HG03196 (cell line): ENCODE results near the gene ANKRD44.
A peak's percentile ranks its signal among the peaks of the same experiment; 100 is the strongest.
"Not testable (repeated sequence)": the region's sequence is repeated elsewhere in the genome, so short reads cannot be mapped to it uniquely, and the experiment has no call there.

ENCODE experiments used
- ATAC-seq: cut with Tn5 transposase; IDR thresholded peaks from one replicate; pipeline ENCODE4 v1.9.1; 2021; ENCODE audit not compliant: unreplicated experiment

Gene ANKRD44

DNA sequence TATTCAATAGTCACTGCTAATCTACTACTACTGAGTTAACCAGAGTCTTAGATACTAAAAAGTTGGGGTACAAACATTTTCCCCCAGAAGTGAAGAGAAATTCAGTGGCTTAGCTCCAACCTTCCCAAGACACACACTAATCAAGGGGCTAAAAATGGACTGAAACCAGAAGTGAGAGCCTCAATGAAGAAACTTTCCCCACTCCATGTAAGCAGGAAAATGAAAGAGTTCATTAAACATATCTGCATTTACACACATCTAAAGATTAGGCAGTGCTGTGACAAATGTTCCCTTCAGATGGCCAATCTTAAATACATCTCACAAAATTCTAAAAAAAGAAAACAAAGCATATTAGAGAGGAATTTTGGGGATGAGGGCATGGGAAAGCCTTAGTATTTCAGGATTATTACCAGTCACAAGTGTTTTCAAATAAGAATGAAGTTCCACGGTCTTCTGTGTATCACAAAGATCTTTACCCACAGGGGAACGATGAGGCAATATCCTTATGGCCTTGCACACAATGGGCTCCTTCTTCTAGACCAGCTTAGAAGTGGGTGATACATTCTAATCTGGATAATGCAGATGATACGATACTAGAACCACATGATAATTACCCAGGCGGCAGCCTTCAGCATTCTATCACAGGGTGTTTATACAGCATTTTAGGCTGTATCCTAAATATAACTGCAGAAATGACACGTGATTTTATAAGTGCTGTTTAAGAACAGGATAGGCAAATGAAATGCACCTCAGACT lies 17.1 kb downstream of the ANKRD44 start:
- peak; percentile 50 for ATAC-seq

DNA sequence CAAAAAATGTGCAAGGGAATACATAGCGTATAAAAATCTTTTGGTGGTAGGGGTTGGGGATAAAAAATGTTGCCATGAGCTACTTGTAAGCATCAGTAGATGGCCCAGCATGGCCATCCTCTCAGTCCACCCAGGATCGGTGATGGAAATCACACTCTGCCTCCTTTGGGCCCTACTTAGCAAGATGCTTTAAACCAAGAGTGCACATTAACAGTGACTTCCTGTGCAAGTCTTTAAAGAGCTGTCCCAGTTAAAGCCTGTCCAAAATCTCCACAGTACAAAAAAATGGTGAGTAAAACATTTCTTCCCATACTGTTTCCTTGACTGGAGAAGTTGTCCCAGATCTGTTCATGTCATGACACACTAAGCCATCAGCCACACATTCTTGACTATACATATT lies 18.0 kb downstream of the ANKRD44 start:
- peak; percentile 35 for ATAC-seq

DNA sequence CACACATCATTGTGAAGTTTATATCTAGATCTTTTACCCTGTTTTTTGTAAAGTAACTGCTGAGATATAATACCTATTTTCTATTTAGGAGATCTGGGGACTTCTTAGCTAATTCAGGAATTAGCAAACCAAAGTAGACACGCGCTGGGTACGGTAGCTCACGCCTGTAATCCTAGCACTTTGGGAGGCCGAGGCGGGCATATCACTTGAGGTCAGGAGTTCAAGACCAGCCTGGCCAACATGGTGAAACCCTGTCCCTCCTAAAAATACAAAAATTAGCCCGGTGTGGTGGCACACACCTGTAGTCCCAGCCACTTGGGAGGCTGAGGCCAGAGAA lies 23.0 kb downstream of the ANKRD44 start:
- not testable (repeated sequence) for ATAC-seq

DNA sequence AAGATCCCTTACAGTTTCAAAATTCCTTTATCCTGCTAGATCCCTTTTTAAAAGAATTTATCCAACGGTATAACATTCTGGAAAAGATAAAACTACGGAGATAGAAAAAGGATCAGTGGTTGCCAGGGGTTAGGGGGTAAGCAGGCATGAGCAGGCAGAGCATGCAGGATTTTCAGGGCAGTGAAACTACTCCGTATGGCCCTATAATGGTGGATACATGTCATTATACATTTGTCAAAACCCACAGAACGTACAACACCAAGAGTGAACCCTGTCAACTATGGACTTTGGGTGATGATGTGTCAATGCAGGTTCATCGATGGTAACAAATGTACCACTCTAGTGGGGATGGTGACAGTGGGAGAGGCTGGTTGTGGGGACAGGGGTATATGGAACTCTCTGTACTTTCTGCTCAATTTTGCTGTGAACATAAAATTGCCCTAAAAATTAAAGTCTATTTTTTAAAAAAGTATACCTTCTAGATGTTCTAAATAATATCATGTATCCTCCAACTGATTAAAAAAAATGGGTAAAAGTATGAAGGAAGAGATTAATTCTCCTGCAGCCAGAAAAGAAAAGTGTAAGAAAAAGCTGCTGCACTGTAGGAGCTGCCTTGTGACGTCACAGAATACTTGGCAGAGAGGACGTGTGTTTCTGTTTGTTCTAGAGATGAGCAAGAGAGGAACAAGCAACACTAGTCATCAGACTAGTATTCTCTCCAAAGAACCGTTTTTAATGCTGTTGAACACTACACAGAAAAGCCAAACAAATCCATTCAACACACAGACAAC lies 23.6 kb downstream of the ANKRD44 start:
- peak; percentile 86 for ATAC-seq

DNA sequence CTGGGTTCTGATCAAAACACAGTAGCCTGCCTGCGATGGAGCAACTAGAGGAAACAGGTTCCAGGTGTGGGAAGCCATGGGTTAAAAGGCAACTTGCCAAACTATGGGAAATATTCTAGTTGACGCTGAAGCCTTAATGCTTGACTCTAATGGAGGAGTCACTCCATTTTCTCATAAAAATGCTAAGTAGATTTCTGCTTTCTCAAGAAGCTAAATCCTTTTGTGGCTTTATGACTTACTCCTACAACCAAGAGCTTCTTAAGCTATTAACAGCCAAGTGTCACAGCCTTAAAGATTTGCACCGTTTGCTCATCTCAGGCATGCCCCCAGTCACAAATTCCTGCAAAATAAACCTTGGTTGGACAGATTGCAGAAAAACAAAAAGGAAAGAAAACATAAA lies 25.2 kb downstream of the ANKRD44 start:
- no peak for ATAC-seq

DNA sequence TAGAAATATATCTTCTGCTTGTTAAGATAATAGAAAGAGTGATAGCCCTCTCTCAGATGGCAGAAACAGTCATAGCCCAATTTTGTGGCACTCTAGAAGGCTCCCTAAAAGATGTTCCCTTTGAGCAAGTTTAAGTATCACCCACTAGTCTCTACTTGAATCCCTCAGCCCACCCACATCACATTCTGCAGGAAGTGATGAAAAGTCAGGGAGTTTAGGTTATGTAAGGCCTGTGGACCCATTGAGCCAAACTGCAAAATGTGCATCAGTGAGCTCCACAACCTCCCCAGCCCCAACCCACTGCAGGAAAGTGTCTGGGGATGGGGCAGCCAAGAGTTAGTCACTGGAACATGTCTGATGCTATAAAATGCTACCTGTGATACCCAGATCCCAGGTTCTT lies 25.6 kb downstream of the ANKRD44 start:
- no peak for ATAC-seq

DNA sequence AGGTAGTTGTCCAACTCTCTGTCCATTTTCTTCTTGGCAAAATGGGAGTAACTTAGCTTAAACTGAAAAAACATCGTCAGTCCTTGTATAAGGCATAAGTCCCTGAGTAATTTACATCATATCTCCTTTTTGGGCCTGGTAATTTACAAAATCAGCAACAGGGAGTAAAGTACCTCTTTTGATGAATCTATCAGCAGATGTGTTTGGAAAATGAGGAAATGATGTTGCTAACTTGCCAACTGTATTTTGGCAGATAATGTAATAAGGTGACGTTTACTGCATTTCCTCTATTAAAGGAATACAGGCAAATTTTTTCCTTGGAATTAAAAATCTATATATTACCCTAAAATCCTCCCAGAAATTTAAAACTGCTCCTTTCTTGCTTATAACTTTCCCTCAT lies 29.2 kb downstream of the ANKRD44 start:
- no peak for ATAC-seq

DNA sequence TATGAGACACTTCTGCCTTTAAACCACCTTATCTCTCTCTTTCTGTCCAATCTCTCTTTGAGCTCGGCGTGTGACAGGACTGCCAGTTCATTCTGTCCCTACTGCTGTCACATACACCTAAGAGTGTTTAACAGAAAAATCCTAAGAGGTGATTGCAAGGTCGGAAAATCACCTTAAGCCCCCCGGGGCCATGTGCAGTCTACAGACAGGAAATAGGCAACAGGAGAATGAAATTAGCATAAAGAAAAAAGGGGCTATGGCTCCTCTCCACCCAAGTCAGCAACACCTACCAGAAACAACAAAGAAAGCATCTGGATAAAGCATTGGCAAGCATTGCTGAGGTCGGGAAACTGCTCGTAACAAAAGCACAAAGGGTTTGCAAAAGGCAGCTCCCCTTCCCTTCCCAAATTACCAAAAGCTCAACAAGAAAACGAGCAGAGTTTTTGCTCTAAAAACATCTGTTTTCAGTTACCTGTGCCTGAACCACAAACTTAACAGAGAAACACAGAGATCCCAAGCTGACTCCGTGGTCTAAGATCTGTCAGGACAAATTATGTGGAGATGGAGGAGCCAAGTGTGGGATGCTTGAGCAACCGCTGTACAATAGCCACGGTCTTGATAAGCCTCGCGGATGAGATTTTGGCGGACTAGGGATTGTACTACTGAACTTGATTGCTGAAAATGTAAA lies 30.4 kb downstream of the ANKRD44 start:
- no peak for ATAC-seq

DNA sequence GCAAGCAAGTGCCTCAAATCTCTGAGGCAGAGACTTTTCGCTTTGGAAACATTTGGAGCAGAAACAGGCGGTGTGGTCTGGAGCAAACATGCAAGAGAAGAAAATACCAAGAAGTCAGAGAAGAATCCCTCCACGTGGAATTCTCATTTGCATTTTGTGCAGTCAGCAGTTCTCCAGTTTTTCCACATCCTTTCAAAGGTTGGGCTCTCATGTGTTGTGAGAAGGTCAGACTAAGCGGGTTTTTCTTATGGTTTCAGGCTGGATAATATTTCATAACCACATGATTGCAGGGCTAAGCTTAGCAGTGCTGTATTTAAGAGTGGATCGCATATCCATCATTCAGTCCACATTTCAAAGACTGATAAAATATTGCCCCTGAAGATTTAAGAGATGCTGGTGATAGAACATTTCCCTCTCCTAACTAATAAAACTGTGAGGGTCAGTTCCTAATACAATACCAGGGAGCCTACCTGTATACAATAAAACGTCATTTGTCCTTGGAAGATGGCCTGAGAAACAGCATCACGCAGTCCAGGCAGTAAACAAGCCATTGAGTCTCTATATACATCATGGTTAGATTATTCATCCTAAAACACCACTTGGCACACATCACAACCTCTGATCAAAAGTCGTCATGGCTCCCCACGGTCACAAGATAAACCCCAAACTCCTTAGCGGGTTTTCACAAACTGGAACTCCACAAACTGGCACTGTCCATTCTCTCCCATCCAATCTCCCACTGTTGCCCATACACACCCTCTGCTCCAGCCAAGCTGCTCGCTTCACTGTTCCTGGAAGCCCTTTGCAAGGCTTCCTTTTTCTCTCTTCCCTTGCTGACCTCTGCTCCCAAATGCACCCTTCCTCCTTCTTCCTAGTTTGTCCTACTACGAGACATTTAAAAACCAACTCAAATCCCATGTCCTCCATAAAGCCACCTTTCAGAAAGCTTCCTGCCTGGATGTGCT lies 31.5 kb downstream of the ANKRD44 start:
- ATAC-seq = no peak

DNA sequence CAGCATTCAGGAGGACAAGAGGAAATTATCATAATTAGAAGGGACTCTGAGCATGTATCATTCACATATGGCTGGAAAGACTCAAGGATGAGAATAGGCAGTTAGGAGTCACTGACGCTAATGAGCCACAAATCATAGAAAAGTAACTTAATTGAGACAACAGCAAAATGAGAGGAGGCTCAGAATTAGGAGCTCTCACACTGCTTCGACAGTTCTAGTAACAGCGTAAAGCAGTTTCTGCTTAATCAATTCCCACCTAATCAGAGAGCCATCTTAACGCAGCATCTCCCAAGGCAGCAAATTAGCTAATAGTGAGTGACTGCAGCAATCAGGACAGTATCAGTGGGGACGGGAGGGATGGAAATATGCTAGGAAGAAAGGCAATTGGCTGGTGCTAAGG lies 32.8 kb downstream of the ANKRD44 start:
- ATAC-seq = no peak

DNA sequence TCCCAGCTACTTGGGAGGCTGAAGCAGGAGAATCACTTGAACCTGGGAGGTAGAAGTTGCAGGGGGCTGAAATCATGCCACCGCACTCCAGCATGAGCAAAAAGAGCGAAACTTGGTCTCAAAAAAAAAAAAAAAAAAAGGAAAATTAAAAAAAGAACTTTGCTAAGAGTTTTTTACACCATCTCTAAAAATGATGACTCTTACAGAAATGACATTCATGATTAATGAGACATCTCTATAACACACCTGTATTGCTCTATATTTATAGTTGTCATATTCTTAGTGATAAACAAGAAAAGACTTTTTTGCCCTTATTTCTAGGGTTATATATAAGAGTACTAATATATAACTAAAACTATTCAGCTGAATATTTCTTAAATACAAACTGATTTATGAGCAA lies 34.4 kb downstream of the ANKRD44 start:
- ATAC-seq = no peak

DNA sequence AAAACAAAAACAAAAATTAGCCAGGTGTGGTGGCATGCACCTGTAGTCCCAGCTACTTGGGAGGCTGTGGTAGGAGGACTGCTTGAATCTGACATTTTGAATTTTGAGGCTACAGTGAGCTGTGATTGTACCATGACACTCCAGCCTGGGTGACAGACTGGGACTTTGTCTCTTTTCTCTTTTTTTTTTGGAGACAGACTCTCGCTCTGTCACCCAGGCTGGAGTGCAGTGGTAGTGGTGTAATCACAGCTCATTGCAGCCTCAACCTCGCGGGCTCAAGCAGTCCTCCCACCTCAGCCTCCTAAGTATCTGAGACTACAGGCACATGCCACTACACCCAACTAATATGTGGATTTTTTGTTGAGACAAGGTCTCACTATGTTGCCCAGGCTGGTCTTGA lies 35.6 kb downstream of the ANKRD44 start:
- no peak for ATAC-seq

DNA sequence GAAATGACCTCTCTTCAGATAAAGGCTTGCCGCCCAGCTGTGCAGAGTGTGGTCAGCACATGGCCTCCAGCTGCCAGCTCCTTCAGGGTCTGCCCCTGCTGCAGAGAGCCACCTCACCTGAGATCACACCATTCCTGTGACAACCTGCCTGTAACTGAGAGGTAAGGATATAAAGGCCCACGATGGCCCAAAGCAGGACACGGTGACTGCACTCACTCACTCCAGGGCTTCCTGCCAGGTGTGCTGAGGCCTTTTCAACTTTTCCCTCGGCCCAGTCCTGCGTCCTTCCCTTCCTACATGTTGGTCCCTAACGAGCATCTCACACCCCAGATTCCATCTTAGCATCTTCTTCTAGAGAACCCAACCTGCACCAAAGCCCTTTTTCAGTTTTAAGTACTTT lies 36.2 kb downstream of the ANKRD44 start:
- ATAC-seq = no peak

DNA sequence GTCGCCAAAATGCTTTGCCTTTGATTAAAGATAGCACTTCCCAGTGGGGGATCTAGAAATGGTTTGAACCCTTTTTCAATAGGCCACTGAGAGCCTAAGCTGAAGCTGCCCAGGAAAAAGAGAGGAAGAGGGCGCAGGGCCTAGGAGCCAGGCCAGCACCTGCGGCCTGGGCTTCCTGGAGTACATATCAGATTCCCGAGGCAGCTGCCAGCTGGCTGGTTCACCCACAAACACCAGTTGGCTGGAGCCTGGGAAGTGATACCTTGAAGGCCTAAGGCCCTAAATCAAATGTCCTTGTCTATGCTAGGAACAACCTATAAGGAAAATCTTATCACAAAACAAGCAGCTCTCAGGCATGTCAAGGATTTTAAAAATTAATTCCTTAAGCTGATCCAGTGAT lies 37.1 kb downstream of the ANKRD44 start:
- no peak for ATAC-seq

DNA sequence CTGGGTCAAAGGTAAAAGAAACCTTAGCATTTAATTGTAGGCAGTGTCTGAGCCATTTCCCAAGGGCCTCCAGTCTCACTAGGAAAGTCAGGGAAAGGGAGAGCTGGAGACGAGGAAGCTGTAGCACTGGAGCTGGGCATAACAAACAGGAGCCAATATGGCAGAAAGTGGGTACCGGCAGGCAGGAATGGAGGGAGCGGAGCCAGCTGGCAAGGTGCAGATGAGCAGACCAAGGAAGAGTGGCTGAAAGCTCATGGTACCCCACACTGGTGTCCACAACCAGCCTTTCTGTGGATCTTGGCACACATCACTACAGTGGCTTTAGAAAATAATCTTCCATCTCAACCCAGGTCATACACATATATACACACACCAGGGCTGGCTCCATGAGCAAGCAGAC lies 40.0 kb downstream of the ANKRD44 start:
- ATAC-seq = no peak

DNA sequence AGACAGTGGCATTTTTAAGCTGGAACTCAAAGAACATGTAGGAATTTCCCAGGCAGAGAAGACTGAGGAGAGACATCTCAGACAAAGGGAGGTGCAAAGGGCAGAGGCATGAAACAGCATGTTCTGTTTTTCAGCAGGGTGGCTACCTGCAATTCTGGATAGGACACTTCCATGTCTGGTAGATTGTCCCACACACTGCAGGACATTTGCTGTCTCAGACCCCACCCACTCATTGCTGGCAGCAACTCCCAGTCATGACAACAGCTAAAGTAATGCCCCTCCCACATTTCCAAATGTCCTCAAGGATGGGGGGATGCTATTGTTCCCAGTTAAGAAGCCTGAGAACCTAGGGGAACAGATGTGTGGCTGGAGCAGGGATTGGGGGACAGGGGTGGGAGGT lies 40.8 kb downstream of the ANKRD44 start:
- ATAC-seq = no peak

DNA sequence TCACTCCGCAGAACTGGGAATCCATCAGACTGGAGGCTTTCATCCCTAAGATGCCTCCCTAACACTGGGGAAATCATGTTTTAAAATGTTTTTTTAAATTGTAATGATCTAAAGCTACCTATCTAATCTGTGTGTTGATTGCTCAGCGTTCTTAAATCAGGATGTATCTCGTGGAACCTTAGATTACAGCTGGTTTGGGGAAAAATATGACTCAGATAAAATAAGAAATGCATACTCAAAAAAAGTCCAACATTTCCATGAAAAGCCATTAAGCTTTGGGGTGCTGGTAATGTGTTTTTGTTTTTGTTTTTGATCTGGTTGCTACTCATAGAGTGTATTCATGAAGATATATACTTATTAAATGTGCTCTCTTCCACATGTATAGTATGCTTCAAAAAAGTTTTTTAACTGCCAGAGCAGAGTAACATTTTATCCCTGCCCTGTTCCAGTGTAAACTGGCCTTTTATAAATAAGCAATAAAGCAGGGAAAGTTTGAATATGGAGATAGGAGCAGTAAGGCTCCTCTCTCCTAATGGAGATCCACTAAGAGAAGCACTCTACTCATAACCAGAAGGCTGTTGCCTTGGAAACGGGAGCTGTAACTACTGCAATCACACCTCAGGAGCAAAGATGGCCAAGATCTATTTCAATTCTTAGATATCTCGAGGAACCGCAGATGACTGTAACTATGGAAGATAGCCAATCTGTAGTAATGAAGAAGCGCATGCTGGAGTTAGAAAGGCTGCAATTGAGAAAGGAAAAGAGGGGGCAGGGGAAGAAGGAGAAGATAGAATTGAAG lies 41.6 kb downstream of the ANKRD44 start:
- no peak for ATAC-seq

DNA sequence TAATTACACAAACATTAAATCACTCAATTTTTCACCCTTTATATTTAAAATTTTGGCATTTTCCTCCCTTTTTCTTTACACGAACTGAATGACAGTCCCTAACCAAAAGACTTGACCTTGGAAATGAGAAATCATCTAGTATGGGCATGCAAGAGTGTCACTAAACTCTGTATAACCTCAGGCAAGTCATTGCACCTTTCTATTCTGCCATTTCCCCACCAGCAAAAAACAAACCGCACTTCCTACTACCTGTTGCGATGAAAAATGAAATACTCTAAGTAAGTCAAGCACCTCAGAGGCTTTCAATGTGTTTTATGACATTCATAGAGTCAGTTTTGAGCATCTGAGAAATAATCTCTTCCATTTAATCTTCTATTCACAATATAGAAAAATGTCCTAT lies 44.1 kb downstream of the ANKRD44 start:
- no peak for ATAC-seq

DNA sequence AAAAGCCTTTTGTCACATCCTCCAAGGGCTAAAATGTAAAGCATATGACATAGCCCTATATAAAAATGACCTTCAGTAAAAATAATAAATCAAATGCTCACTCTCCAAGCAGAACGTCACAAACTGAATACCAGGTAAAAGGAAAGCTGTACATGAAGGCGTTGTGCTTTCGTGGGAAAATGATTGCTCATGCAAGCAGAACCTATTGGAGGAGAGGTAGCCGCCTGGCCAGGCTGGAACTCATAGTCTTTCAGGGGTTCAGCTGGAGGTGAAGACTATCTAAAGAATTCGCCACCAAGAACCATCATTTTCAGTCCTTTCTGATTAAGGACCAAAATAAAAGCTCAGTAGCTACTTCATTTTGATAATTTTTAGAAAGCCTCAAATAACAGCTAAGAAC lies 44.7 kb downstream of the ANKRD44 start:
- ATAC-seq = no peak

DNA sequence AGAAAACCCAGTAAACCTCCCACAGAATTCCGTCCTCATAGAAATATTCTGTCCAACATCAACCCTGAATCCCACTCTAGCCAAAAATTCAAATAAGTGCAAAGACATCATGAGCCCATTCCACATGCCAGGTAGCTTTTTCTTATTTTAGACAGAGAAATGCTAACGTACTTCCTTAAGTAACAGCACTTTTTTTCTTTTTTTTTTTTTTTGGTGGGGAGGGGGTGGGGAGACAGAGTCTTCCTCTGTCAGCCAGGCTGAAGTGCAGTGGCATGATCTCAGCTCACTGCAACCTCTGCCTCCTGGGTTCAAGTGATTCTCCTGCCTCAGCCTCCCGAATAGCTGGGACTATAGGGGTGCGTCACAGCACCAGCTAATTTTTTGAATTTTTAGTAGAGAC lies 45.5 kb downstream of the ANKRD44 start:
- ATAC-seq = no peak
